ENCODE results near the gene KRTAP10-8. TPM values are rescaled to one million over a fixed set of nuclear protein-coding genes. Genes with fewer than 3 reads are reported as not detected.

The KRTAP10-8 gene
- total RNA-seq, 1 experiment from 2014 or later = not detected

DNA sequence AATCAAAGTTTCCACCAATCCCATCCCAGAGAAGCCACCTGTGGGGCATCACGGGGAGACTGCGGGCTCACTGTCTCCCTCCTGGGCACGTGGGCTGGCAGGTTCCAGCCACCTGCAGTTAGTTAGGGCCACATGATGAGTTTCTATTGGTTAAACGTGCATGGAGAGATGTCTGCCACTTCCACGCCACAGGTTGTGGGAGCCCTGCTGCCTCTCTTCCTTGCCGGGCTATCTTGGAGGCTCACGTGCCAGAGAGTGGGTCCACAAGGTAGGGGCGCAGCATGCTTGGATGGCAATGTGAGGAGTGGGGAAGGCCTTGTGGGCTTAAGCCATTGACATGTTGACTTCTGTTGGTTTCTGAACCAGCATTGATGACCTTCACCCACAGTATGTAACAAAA lies 8.0 kb upstream of the KRTAP10-8 start:
- Mint-ChIP-seq H3K36me3 (peaks cover 1% of the 10 kb centered on the region), H3K4me3 (no peak overlapping the region), H3K27ac (no peak overlapping the region), H3K27me3 (ENCODE audit: low read depth) (no peaks in the 10 kb centered on the region; the same call in 1 of the 2 replicates), H3K4me1 (peaks cover 13% of the 10 kb centered on the region), H3K9me3 (peaks cover 27% of the 10 kb centered on the region)
- POLR2A ChIA-PET = no interaction called here
- ATAC-seq = no peak
- TF ChIP-seq, protein P1, sequence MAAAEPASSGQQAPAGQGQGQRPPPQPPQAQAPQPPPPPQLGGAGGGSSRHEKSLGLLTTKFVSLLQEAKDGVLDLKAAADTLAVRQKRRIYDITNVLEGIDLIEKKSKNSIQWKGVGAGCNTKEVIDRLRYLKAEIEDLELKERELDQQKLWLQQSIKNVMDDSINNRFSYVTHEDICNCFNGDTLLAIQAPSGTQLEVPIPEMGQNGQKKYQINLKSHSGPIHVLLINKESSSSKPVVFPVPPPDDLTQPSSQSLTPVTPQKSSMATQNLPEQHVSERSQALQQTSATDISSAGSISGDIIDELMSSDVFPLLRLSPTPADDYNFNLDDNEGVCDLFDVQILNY (CRISPR knock-in tag; IDR thresholded peaks at IDR 0.05) = no peak
- TF ChIP-seq, protein P2, sequence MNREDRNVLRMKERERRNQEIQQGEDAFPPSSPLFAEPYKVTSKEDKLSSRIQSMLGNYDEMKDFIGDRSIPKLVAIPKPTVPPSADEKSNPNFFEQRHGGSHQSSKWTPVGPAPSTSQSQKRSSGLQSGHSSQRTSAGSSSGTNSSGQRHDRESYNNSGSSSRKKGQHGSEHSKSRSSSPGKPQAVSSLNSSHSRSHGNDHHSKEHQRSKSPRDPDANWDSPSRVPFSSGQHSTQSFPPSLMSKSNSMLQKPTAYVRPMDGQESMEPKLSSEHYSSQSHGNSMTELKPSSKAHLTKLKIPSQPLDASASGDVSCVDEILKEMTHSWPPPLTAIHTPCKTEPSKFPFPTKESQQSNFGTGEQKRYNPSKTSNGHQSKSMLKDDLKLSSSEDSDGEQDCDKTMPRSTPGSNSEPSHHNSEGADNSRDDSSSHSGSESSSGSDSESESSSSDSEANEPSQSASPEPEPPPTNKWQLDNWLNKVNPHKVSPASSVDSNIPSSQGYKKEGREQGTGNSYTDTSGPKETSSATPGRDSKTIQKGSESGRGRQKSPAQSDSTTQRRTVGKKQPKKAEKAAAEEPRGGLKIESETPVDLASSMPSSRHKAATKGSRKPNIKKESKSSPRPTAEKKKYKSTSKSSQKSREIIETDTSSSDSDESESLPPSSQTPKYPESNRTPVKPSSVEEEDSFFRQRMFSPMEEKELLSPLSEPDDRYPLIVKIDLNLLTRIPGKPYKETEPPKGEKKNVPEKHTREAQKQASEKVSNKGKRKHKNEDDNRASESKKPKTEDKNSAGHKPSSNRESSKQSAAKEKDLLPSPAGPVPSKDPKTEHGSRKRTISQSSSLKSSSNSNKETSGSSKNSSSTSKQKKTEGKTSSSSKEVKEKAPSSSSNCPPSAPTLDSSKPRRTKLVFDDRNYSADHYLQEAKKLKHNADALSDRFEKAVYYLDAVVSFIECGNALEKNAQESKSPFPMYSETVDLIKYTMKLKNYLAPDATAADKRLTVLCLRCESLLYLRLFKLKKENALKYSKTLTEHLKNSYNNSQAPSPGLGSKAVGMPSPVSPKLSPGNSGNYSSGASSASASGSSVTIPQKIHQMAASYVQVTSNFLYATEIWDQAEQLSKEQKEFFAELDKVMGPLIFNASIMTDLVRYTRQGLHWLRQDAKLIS (CRISPR knock-in tag; IDR thresholded peaks at IDR 0.05; ENCODE audit: borderline replicate concordance) = no peak
- TF ChIP-seq JAZF1 (CRISPR knock-in tag; IDR thresholded peaks at IDR 0.05) (no peak), FOXJ3 (CRISPR knock-in tag; IDR thresholded peaks at IDR 0.05; ENCODE audit: borderline replicate concordance) (no peak)
- no peak for DNase-seq (ENCODE audit: low spot score)
- CTCF ChIA-PET = no interaction called here

DNA sequence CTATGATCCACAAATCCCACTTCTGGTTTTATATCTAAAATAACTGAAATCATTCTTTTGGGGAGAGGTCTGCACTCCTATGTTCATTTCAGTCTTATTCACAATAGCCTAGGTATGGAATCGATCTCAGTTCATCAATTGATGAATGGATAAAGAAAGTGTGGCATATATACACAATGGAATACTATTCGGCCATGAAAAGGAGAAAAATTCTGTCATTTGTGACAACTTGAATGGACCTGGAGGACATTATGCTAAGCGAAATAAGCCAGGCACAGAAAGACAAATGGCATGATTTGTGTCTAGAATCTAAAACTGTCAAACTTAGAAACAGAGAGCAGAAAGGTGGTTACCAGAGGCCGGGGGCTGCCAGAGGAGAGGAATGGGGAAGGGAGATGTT lies 5.4 kb upstream of the KRTAP10-8 start:
- H3K36me3 Mint-ChIP-seq = peaks cover 27% of the 10 kb centered on the region
- peaks cover 53% of the 10 kb centered on the region for H3K9me3 Mint-ChIP-seq
- H3K4me1 Mint-ChIP-seq = peaks cover 2% of the 10 kb centered on the region; the same call in 1 of the 2 replicates
- no peak for ATAC-seq
- CTCF ChIA-PET = no interaction called here
- no peak for DNase-seq (ENCODE audit: low spot score)
- POLR2A ChIA-PET = no interaction called here
- H3K4me3 Mint-ChIP-seq = no peak overlapping the region
- H3K27me3 Mint-ChIP-seq (ENCODE audit: low read depth) = peaks cover 3% of the 10 kb centered on the region
- TF ChIP-seq JAZF1 (CRISPR knock-in tag; IDR thresholded peaks at IDR 0.05) (no peak), RELA (CRISPR knock-in tag; IDR thresholded peaks at IDR 0.05; ENCODE audit: borderline replicate concordance) (no peak), RORB (CRISPR knock-in tag; IDR thresholded peaks at IDR 0.05) (no peak), TCF7 (CRISPR knock-in tag; IDR thresholded peaks at IDR 0.05; ENCODE audit: low read depth) (no peak), SMAD3 (CRISPR knock-in tag; IDR thresholded peaks at IDR 0.05; ENCODE audit: borderline replicate concordance) (no peak), NFYB (CRISPR knock-in tag; conservative IDR thresholded peaks at IDR 0.05; ENCODE audit: low read depth) (no peak), SOX15 (CRISPR knock-in tag; IDR thresholded peaks at IDR 0.05) (no peak), ZNF317 (CRISPR knock-in tag; IDR thresholded peaks at IDR 0.05; ENCODE audit: borderline replicate concordance, low read depth) (no peak)
- TF ChIP-seq, protein P3, sequence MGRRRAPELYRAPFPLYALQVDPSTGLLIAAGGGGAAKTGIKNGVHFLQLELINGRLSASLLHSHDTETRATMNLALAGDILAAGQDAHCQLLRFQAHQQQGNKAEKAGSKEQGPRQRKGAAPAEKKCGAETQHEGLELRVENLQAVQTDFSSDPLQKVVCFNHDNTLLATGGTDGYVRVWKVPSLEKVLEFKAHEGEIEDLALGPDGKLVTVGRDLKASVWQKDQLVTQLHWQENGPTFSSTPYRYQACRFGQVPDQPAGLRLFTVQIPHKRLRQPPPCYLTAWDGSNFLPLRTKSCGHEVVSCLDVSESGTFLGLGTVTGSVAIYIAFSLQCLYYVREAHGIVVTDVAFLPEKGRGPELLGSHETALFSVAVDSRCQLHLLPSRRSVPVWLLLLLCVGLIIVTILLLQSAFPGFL (CRISPR knock-in tag; IDR thresholded peaks at IDR 0.05; ENCODE audit: borderline replicate concordance) = no peak
- TF ChIP-seq, protein P4, sequence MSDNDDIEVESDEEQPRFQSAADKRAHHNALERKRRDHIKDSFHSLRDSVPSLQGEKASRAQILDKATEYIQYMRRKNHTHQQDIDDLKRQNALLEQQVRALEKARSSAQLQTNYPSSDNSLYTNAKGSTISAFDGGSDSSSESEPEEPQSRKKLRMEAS (CRISPR knock-in tag; IDR thresholded peaks at IDR 0.05) = no peak
- TF ChIP-seq, protein P5, sequence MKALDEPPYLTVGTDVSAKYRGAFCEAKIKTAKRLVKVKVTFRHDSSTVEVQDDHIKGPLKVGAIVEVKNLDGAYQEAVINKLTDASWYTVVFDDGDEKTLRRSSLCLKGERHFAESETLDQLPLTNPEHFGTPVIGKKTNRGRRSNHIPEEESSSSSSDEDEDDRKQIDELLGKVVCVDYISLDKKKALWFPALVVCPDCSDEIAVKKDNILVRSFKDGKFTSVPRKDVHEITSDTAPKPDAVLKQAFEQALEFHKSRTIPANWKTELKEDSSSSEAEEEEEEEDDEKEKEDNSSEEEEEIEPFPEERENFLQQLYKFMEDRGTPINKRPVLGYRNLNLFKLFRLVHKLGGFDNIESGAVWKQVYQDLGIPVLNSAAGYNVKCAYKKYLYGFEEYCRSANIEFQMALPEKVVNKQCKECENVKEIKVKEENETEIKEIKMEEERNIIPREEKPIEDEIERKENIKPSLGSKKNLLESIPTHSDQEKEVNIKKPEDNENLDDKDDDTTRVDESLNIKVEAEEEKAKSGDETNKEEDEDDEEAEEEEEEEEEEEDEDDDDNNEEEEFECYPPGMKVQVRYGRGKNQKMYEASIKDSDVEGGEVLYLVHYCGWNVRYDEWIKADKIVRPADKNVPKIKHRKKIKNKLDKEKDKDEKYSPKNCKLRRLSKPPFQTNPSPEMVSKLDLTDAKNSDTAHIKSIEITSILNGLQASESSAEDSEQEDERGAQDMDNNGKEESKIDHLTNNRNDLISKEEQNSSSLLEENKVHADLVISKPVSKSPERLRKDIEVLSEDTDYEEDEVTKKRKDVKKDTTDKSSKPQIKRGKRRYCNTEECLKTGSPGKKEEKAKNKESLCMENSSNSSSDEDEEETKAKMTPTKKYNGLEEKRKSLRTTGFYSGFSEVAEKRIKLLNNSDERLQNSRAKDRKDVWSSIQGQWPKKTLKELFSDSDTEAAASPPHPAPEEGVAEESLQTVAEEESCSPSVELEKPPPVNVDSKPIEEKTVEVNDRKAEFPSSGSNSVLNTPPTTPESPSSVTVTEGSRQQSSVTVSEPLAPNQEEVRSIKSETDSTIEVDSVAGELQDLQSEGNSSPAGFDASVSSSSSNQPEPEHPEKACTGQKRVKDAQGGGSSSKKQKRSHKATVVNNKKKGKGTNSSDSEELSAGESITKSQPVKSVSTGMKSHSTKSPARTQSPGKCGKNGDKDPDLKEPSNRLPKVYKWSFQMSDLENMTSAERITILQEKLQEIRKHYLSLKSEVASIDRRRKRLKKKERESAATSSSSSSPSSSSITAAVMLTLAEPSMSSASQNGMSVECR (CRISPR knock-in tag; IDR thresholded peaks at IDR 0.05; ENCODE audit: borderline replicate concordance) = no peak
- no peak overlapping the region for H3K27ac Mint-ChIP-seq
